ENCODE measurements around the gene RINT1.

DNA sequence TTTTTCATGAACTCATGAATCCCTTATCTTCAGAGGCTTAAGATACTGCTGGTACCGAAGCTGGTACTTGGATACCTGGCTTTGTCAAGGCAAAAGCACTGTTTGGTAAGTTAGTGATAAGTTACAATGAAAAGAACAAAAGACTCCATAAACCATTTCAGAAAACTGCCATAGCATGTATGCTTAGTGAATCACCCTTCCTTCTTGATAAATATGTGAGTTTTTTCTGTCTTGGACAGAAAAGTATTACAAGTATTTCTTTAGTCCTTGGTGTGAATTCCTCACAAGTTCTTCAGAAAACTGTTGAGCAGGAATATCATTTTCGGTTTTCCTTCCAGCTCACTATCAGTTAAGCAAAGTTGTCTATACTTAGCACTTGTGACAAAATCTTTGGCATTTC is 35.5 kb upstream of the RINT1 start:
- TF ChIP-seq, protein P1, sequence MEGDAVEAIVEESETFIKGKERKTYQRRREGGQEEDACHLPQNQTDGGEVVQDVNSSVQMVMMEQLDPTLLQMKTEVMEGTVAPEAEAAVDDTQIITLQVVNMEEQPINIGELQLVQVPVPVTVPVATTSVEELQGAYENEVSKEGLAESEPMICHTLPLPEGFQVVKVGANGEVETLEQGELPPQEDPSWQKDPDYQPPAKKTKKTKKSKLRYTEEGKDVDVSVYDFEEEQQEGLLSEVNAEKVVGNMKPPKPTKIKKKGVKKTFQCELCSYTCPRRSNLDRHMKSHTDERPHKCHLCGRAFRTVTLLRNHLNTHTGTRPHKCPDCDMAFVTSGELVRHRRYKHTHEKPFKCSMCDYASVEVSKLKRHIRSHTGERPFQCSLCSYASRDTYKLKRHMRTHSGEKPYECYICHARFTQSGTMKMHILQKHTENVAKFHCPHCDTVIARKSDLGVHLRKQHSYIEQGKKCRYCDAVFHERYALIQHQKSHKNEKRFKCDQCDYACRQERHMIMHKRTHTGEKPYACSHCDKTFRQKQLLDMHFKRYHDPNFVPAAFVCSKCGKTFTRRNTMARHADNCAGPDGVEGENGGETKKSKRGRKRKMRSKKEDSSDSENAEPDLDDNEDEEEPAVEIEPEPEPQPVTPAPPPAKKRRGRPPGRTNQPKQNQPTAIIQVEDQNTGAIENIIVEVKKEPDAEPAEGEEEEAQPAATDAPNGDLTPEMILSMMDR (conservative IDR thresholded peaks at IDR 0.05 in 1 of 2, IDR thresholded peaks at IDR 0.05 in 1 of 2; ENCODE audit: low read depth in 1 of 2, low read length in 2 of 2) = no peak
- no peak for TF ChIP-seq EZH2 (IDR thresholded peaks at IDR 0.05; ENCODE audit: low read length, missing control alignments)
